IPS-15b (cell line): ENCODE data around the gene CFAP52.
"Not testable (repeated sequence)": the region's sequence is repeated elsewhere in the genome, so short reads cannot be mapped to it uniquely, and the experiment has no call there.

Experiments
- H3K27me3 ChIP-seq: one replicate; pipeline ENCODE4 v1.6.1; 2013; ENCODE audit warnings: low read length; ENCODE audit not compliant: control insufficient read depth, insufficient read depth
- H3K36me3 ChIP-seq: one replicate; pipeline ENCODE4 v1.6.1; 2013; ENCODE audit warnings: low read length; ENCODE audit not compliant: control insufficient read depth, insufficient read depth
- H3K4me1 ChIP-seq: one replicate; pipeline ENCODE4 v1.6.1; 2013; ENCODE audit warnings: mild to moderate bottlenecking, low read length; ENCODE audit not compliant: control insufficient read depth, insufficient read depth
- H3K4me3 ChIP-seq: one replicate; pipeline ENCODE4 v1.5.1; 2013; ENCODE audit warnings: low read depth, low read length
- H3K9ac ChIP-seq: one replicate; pipeline ENCODE4 v1.6.1; 2013; ENCODE audit warnings: low read depth, mild to moderate bottlenecking, low read length
- H3K9me3 ChIP-seq: one replicate; pipeline ENCODE4 v1.6.1; 2013; ENCODE audit warnings: mild to moderate bottlenecking, low read length; ENCODE audit not compliant: control insufficient read depth, insufficient read depth

CFAP52 gene

GRCh38 chr17:9622961-9623360 lies 46.5 kb downstream of the CFAP52 start:
- Histone ChIP-seq H3K9ac (no peak overlapping the region), H3K4me3 (no peak overlapping the region)

GRCh38 chr17:9628509-9628908 lies 52.1 kb downstream of the CFAP52 start:
- H3K9me3 ChIP-seq, result no peaks in the 10 kb centered on the region
- no peak overlapping the region for H3K9ac ChIP-seq
- H3K27me3 ChIP-seq, result no peaks in the 10 kb centered on the region
- H3K4me3 ChIP-seq, result no peak overlapping the region
- H3K36me3 ChIP-seq, result no peaks in the 10 kb centered on the region
- H3K4me1 ChIP-seq, result no peaks in the 10 kb centered on the region

More at GRCh38 chr17:9622961-9623360, 46.5 kb downstream of the CFAP52 start:
- Histone ChIP-seq H3K4me1 (no peaks in the 10 kb centered on the region), H3K9me3 (no peaks in the 10 kb centered on the region), H3K27me3 (no peaks in the 10 kb centered on the region), H3K36me3 (no peaks in the 10 kb centered on the region)

GRCh38 chr17:9632741-9633140 lies 56.3 kb downstream of the CFAP52 start:
- Histone ChIP-seq H3K4me1 (no peaks in the 10 kb centered on the region), H3K27me3 (no peaks in the 10 kb centered on the region), H3K36me3 (no peaks in the 10 kb centered on the region), H3K4me3 (no peak overlapping the region), H3K9ac (no peak overlapping the region), H3K9me3 (no peaks in the 10 kb centered on the region)

GRCh38 chr17:9635340-9635739 lies 58.9 kb downstream of the CFAP52 start:
- Histone ChIP-seq H3K9ac (no peak overlapping the region), H3K4me3 (no peak overlapping the region), H3K4me1 (no peaks in the 10 kb centered on the region), H3K9me3 (no peaks in the 10 kb centered on the region), H3K36me3 (no peaks in the 10 kb centered on the region), H3K27me3 (no peaks in the 10 kb centered on the region)

GRCh38 chr17:9636501-9636900 lies 60.1 kb downstream of the CFAP52 start:
- Histone ChIP-seq H3K27me3 (no peaks in the 10 kb centered on the region), H3K9me3 (no peaks in the 10 kb centered on the region), H3K4me1 (no peaks in the 10 kb centered on the region), H3K9ac (no peak overlapping the region), H3K4me3 (no peak overlapping the region), H3K36me3 (no peaks in the 10 kb centered on the region)

- H3K9me3 ChIP-seq, H3K36me3 ChIP-seq, H3K4me1 ChIP-seq, H3K4me3 ChIP-seq, H3K27me3 ChIP-seq, H3K9ac ChIP-seq: not testable (repeated sequence)
These were observed 63.9 kb downstream of the CFAP52 start for GRCh38 chr17:9640388-9640787.

- peaks cover 9% of the 10 kb centered on the region for H3K4me1 ChIP-seq
- no peak overlapping the region for H3K9ac ChIP-seq
- H3K4me3 ChIP-seq, result no peak overlapping the region
- no peaks in the 10 kb centered on the region for H3K9me3 ChIP-seq
- peaks cover 7% of the 10 kb centered on the region for H3K27me3 ChIP-seq
- no peaks in the 10 kb centered on the region for H3K36me3 ChIP-seq
These were observed 67.2 kb downstream of the CFAP52 start for GRCh38 chr17:9643611-9644010.

GRCh38 chr17:9644910-9645751 lies 68.7 kb downstream of the CFAP52 start, which contains the start of gene USP43:
Gene USP43, plus strand, starts transcription at chr17:9645517. Its CDS starts 116 bp downstream, at chr17:9645633.
- Histone ChIP-seq H3K9me3 (no peaks in the 10 kb centered on the region), H3K9ac (peak within 1 kb of the TSS; percentile 74), H3K4me1 (peaks cover 13% of the 10 kb centered on the region), H3K4me3 (peak within 1 kb of the TSS; percentile 85), H3K27me3 (peaks cover 7% of the 10 kb centered on the region), H3K36me3 (no peaks in the 10 kb centered on the region)

- Histone ChIP-seq H3K9me3 (no peaks in the 10 kb centered on the region), H3K4me3 (peak overlapping the region; percentile 85), H3K27me3 (peaks cover 7% of the 10 kb centered on the region), H3K9ac (no peak overlapping the region), H3K4me1 (peaks cover 13% of the 10 kb centered on the region), H3K36me3 (no peaks in the 10 kb centered on the region)
These were observed 69.6 kb downstream of the CFAP52 start for GRCh38 chr17:9645851-9646545.

GRCh38 chr17:9646546-9646885 lies 70.1 kb downstream of the CFAP52 start:
- H3K4me1 ChIP-seq, result peaks cover 13% of the 10 kb centered on the region
- no peaks in the 10 kb centered on the region for H3K9me3 ChIP-seq

GRCh38 chr17:9647014-9647413 lies 70.6 kb downstream of the CFAP52 start:
- Histone ChIP-seq H3K9me3 (no peaks in the 10 kb centered on the region), H3K36me3 (no peaks in the 10 kb centered on the region), H3K4me3 (peak overlapping the region; percentile 85), H3K27me3 (peaks cover 7% of the 10 kb centered on the region), H3K9ac (no peak overlapping the region), H3K4me1 (peaks cover 13% of the 10 kb centered on the region)

More at GRCh38 chr17:9646546-9646885, 70.1 kb downstream of the CFAP52 start:
- peak overlapping the region; percentile 85 for H3K4me3 ChIP-seq
- H3K36me3 ChIP-seq, result no peaks in the 10 kb centered on the region
- H3K27me3 ChIP-seq, result peaks cover 7% of the 10 kb centered on the region
- H3K9ac ChIP-seq, result no peak overlapping the region
